Activated T-helper 1 cell treated with Interleukin-2 at 50 U/mL for 16 hours (primary cell): Measurements from ENCODE around the gene RASSF6.
"Not testable (repeated sequence)": the region's sequence is repeated elsewhere in the genome, so short reads cannot be mapped to it uniquely, and the experiment has no call there.

ENCODE experiments used
- DNase-seq: peaks from one replicate; pipeline ENCODE4 v3.0.0-alpha.2; 2020; ENCODE audit warnings: low read depth

The RASSF6 gene

DNA sequence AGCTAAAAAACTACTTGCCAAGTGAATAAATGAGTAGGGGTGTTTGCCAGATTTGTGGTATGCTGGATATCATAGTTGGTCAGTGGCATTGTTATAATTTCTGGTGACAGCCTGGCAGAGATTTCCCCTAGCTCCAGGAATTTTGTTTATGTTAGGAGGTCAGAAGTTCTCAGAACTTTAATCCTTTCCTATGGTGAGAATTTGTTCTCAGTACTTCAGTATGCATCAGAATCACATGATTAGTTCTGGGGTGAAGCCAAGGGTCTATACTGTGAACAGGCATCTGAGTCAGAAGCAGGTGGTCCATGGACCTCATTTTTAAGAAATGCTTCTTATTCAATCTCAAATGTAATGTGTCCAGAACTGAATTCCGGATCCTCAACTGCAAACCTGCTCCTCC lies 10.5 kb downstream of the RASSF6 start:
- DNase-seq = no peak

DNA sequence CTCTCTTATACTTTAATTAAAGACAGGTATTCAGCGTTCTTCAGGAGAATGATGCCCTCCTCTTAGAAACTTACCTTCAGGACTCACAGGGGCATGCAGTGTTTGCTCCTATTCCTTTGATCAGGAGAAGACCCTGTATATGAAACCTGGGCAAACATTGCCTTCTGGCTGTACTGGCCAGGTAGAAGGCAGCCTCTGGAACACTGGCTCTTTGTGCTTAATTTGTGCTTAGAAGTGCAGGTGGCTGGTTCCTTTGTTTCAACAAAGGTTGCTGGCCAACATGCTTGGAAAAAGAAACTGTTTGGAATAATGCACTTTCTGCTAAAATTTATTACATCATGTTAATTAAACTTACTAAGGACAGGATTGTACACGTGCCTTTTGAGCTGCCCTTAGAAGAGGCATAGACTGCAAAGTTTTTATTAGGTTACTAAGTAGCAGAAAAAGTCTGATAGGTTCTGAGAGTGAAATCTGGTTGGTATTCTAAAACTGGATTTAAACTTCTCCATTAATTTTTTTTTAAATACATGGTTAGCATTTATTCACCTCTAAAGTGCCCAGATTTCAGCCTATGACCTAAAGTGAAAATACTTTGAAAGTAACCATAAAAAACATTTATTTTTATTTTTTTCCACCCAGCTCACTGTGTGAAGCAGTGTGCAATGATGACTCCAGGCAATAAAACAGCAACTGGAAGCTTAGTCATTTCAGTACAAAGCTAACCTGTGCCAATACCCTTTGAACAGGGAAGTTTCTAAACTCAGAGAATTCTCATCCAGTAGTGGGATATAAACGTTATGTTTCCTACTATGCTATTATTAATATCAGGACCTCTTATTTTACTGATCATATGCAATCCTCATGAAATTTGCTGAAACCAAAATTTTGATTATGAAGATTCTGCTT lies 11.3 kb downstream of the RASSF6 start:
- DNase-seq = no peak

DNA sequence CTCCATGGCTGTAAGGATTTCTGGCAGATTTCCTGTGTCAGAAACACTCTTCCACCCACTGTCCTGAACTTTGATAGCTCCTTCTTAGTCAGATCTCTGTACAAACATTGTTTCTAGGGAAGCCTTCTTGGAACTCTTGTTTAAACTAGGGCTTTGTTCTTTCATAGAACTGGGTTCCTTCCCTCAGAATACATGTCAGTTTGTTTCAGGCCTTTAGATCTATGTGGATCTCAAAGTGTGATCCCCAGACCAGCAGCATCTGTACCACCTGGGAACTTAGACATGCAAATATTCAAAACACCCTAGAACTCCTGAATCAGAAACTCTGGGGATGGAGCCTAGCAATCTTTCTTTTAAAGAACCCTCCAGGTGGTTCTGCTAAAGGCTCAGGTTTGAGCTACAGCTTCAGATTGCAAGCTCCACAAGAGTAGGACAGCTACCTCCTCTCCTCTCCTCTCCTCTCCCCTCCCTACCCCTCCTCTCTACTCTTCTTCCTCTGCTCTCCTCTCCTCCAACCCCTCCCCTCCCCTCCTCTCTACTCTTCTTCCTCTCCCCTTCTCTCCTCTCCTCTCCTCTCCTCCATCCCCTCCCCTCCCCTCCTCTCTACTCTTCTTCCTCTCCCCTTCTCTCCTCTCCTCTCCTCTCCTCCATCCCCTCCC lies 12.7 kb downstream of the RASSF6 start:
- DNase-seq = no peak

DNA sequence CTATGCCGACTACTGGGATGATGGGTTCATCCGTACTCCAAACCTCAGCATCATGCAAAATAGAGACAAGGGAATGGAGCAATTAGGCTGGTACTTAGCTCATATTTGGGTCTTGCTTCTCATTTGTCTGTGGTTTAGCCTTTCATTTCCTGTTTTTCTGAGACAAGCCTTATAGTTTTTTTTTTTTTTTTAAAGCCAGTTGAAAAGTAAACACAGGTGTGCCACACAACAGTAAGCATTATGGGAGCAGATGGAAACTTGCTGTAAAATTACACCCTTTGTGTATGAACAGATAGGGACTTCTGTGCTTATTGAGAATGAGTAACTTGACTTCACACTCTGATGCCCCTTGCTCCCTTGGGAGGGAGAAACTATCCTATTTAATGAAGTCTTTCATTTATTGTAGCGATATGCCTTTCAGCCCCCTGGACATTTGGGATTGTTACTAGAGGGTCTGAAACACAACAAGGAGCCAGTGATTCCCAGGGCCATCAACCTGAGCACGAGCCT lies 13.7 kb downstream of the RASSF6 start:
- DNase-seq = no peak

DNA sequence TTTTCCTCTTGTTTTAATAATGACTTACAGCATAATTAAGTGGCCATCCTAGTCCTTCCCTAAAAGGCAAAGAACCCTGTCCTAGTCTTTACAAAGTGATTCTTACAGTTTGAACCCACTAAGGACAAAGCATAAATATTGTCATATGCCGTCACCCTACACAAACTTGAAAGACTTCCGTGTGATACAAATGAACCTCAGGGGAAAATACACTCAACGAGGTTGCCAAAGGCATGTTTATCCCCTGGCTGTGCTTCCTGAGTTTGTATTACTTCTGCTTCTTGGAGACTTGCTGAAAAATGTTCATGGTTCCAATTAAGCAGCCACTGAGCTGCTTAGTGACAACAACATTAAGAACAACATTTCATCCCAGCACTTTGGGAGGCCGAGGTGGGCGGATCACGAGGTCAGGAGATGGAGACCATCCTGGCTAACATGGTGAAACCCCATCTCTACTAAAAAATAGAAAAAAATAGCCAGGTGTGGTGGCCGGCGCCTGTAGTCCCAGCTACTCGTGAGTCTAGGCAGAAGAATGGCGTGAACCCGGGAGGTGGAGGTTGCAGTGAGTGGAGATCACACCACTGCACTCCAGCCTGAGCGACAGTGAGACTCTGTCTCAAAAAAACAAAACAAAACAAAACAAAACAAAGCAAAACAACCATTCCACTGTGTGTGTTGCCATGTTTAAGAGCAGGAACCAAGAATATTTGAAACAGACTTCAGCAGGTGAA lies 16.2 kb downstream of the RASSF6 start:
- no peak for DNase-seq

DNA sequence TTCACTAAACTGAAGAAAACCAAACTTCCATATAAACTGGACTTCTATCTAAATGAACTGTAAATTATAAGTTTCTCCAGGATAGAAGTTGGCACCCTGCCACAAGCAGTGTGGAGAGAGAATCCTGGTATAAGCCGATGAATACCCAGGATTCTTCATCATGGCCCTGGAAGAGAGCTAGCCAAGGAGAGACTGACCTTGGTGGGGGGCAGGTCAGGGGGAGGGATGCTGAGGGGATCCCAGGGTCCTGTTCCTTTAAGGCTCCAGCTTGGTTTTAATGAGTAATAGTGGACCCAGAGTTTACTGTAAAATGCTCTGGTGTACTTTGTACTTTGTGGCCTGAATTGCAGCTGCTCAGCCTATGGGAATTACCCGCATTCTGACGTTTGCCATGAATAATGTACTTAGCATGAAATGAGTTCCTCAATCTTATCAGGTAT lies 16.9 kb downstream of the RASSF6 start:
- no peak for DNase-seq

DNA sequence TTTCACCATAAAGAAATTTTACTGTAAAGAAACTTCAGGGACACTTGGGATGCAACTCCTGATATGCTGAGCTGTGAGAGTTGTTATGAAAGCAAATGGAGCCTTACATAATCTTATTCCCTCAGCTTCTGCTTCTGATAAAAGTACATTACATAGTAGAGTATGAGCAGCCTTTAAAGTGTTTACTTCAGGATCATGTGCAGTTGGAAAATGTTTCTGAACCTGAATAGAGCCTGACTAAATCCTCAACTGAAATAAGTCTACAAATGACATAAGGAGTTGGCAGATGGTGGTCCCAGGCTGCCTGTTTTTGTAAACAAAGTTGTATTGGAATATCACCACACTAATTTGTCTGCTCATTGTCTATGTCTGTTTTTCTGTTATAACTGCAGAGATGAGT lies 19.3 kb downstream of the RASSF6 start:
- DNase-seq = no peak

DNA sequence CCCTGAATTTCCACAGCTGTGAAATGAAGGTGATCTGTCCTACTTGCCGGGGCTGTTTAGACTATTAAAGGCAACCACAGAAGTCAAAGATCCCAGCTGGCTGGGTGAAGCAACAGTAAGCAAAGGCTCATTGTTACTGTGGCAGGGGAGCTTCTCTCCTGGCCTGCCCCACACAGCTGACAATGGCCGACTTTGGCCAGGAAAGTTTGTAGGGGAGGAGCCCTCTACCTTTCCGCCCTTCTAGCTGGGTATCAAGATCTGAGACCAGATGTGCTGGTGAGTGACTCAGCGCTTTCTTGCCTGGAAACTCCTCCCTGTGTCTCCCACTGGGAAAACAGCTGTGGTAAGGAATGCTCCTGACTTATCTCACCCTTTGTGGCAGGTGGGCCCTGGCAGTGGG lies 21.1 kb downstream of the RASSF6 start:
- no peak for DNase-seq

DNA sequence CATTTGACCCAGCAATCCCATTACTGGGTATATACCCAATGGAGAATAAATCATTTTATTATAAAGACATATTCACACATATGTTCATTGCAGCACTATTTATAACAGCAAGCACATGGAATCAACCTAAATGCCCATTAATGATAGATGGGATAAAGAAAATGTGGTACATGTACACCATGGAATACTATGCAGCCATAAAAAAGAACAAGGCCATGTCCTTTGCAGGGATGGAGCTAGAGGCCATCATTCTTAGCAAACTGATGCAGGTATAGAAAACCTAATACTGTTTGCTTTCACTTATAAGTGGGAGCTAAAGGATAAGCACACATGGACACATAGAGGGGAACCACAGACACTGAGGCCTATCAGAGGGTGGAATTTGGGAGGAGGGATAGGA lies 22.6 kb downstream of the RASSF6 start:
- no peak for DNase-seq

DNA sequence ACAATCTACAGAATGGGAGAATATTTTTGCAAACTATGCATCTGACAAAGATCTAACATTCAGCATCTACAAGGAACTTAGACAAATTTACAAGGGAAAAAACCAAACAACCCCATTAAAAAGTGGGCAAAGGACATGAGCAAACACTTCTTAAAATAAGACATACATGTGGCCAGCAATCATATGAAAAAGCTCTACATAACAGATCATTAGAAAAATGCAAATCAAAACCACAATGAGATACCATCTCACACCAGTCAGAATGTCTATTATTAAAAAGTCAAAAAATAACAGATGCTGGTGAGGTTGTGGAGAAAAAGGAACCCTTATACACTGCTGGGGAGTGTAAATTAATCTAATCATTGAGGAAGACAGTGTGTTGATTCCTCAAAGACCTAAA lies 23.1 kb downstream of the RASSF6 start:
- DNase-seq = not testable (repeated sequence)

DNA sequence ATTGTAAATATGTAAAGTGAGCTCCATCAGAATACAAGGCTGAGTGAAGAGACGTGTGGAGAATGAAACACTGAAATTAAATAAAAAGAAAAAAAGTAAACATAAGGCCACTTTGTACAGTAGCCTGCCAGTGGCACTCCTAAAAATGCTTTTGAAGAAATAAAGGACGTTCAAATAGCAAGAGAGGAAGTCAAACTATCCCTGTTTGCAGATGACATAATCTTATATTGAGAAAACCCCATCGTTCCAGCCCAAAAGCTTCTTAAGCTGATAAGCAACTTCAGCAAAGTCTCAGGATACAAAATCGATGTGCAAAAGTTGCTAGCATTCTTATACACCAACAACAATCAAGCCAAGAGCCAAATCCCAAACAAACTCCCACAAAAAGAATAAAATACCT lies 24.2 kb downstream of the RASSF6 start:
- no peak for DNase-seq

DNA sequence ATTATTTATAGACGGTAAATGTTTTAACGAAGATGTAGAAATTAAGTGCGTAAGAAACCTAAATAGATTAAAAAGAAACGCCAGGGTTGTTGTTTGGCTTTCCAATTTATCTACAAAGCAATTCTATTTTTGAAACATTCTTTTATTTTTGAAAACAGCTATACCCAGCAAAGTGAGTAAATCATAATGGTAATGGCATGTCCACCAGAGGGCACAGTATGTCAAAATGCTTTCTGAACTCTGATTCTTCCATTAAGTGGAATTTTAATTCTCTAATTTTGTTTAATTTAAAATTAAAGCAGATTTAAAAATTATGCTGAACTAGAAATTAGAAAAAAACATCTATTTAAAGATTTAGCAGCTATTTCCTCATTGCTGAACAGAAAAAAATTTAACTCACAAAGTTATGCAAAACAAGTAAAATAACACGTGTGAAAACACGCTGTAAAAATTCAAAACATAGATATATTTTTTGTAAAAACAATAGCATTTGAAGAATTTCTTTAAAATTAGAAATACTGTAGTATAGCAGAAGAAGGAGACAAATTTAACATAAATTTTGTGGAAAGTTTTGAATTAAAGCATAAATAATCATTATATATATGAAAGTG lies 26.5 kb downstream of the RASSF6 start:
- no peak for DNase-seq

DNA sequence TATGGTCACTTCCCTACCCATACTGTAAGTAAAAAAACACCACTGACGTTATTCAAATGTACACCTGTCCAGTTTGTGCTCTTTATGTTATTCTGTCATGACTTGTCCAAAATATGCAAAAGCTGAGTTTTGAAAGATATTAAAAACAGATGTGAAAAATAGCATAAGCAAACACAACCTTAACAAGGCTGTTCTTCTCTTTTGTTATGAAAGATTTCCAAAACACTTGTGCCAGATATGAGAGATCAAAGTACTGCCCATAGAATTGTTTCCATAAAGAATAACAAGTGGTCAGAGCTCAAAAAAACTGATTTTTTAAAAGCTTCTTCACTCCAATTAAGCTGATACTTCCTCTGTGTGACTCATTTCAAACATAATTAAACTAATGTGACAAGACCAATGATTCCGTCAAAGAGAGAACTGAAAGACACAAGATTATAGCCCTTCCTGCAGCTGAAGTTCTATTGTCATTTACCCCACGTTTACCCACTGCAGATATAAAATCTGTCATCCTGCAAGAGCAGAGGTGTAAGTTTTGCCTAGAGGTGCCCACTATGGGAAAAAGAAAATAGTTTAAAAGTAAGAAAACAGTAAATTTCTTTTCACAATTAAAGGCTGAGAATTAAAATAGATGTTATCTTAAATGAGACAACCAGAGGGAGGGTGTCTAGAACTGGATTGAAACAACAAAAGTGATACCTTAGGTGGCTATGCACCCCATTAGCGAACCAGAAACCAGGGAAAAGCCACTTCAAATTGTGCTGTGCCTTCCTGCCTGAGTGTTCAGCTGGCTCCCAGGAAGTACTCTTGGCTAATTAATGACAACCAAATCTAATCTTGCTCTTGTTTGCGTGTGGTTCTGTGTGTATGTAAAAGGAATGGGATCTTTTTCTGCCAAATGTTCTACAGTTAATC lies 30.1 kb downstream of the RASSF6 start:
- DNase-seq = no peak

DNA sequence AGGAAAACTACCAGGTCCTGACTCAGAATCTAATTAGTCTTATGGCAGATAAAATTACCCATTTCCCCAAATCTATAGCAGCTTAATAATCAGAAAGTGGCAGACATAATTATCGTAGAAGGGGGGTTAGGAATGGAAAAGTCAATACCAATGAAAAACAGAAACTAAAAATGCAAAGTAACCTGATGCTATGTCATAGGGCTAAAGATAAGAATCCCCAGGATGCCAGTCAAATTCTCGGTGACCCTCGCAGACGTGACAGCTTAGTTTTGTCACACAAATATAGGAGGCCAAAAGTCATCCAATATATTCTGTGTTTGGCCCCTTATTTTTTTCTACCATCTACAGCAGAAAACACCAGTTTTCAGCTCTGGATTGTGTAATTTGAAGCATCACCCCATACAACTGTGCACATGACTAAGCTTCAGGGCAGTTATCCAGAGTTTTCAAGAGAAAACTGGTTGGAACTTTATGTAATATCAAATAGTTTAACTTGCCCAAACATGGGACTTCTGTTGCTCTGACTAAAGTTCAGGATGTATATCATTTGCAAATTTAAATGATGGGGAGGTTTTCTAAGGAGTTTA lies 30.9 kb downstream of the RASSF6 start:
- no peak for DNase-seq

DNA sequence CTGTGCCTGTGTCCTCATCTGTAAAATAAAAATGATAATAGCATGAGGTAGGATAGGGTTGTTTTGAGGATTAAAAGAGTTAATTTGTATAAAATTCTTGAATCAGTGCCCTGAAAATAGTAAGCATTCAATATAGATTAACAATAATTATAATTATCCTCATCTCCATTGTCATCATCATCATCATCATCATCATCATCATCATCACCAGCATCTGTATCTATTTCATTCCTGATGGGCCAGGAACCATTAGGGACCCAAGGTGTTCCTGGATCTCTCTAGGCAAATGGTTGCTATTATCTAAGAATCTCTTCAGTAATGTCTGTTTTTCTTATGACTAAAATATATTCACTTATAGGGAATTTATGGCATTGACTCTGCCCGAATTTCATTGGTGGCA lies 31.6 kb downstream of the RASSF6 start:
- DNase-seq = no peak

DNA sequence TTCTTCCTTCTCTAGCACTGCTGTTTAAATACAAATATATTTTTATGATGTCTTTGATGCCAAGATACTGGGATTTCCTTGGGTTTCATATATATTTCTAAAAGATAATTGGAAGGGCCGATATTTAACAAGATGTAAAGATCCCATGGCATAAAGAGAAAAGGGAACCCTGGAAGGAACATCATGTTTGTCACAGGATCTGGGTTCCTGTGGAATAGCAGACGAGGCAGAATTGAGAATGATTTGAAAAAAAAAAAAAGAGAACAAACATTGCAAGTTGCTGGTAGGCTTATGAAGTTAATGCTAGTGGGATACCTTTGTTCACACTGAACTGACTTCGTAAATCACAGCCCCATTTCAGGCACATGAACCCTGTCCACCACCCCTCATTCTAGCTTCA lies 33.6 kb downstream of the RASSF6 start:
- no peak for DNase-seq

DNA sequence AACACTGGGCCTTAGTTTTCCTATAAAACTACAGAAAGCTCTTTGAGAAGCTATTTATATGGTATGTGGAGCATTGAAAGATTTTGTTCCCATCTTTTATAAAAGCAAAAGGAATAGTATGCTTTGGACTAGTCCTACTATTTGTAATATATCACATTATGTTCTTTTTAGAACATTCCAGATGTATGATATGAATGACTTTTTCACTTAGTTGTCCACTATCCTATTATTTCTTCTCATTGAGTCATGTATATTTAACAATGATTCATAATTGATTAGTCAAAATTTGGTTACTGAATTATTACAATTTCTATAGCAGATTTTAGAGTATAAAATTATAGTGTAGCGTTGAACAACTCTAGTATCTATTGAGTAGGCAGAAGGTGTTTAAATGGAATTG lies 34.2 kb downstream of the RASSF6 start:
- DNase-seq = no peak

DNA sequence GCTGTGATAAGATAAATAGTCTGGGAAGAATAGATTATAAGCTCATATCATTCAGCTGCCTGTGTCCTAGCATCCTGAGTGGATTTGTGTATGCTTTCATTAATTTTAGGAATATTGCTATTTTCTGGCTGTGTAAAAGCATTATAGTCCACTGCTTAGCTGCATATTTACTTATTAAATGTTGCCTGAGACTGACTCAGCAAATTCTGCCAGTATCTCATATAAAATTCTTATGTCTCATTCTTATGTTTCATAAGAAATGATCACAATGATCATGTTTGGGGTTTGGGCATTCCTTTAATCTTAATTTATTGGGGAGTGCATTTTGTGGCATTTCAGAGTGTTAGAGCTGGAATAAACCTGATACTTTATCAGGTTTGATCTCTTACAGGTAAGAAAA lies 34.9 kb downstream of the RASSF6 start:
- no peak for DNase-seq

DNA sequence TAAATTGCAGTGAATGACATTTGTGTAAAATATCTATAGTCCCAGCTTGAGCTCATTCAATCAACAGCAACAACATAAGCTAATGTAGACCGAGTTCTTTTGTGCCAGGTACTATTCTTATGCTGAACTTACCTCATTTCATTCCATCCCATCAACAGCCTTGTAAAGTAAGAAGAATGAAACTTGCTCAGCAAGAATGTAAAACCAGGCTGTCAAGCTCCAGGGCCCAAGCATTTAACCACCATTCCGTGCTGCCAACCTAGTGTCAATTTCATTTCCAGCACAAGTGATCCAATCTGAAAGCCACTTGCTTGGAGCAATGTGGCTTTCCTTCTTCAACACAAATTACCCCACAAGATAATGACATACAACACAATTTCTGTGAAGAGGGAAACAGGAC lies 36.6 kb downstream of the RASSF6 start:
- no peak for DNase-seq

DNA sequence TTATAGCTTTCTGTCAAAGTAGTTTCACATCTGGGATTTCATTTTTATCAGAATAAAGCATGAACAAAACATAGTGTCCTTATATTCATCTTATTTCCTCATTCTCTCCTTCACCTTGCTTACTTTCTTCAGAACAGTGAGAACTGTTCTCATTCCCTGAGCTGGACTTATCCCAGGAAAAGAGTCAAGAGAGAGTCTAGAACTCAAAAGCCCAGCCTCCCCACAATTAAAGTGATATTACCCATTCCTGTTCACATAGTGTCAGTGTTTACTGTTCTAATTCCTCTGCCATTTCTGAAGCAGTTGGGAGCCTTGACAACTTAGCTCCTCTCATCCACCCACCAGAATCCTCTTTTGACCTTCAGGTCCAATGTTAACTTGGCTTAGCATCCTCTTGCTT lies 42.9 kb downstream of the RASSF6 start:
- no peak for DNase-seq

DNA sequence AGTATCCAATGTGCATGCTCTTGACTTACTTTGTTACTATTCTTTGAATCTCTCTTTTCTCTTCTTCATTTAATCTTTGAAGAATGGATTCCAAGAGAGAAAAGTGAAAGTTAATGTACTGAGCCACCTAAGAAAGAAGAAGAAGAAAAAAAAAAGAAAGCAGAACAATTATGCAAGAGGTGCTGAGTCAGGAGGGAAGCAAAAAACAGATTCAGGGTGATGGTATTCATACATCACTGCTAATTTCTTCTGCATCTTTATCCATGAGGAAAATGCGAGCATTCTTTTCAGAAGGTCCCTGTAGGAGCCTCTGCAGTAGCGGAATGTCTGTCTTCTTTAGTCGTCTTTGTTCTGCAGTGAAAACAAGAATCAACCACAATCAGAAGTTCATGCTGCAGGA lies 43.9 kb downstream of the RASSF6 start:
- DNase-seq = no peak
